Measurements from ENCODE around the gene TRPV3.
"Not testable (repeated sequence)": the region's sequence is repeated elsewhere in the genome, so short reads cannot be mapped to it uniquely, and the experiment has no call there.

Gene TRPV3

DNA sequence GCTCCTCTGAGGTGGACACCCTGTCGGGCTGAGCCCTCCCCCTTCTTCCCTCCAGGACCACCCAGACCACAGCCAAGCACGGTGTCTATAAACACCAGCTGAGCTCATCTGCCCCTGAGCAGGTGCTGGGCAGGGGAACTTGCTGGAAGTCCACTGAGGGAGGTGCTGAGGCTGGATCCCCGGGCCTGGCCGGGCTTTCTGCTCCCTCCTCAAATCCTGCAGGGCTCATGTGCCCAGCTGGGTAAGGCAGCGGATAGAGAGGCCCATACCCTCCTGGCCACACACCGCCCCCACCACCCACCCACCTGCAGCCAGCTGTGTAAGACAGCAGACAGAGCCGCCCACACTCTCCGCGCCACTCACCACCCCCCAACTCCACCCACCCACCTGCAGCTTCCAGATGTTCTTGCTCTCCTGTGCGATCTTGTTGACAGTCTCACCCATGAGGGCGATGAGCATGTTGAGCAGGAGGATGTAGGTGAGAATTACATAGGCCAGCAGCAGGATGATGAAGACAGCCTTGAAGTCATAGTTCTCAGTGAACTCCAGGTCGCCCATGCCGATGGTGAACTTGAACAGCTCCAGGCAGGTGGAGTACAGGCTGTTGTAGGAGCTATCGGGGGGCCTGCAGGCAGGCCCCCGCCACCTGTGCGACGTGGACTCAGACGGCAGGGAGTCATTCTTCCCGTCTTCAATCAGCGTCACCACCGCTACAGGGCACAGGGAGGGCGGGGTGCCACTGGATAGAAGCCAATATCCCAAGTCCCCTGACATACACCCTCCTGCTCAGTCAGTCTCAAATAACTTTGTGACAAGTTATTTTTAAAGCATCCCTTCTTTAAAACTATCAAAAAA is 15.9 kb upstream of the TRPV3 start:
- no peak for DNase-seq

- no peak for DNase-seq
These were observed 14.6 kb upstream of the TRPV3 start for GRCh38 chr17:3572231-3572630.

GRCh38 chr17:3571043-3571900 is 13.7 kb upstream of the TRPV3 start:
- no peak for DNase-seq

- DNase-seq = no peak
These were observed 12.0 kb upstream of the TRPV3 start for GRCh38 chr17:3569534-3570137.

DNA sequence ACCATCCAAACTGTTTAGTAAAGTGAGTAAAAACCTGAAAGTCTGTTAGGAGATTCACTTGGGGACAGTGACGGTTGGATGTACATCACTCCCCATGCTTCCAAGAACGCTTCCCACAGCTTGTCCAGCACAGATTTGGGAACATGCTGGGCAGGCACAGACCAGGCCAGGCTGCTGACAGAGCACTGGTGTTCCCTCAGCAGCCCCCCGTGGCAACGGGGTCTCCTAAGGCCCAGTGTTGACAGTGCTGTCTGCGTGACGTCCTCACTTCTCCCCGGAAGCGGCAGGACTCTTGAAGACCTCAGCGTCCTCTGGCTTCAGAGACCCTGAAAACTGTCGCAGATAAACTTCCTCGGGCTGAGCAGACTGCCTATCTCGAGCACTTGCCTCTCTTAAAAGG is 8.9 kb upstream of the TRPV3 start:
- no peak for DNase-seq

GRCh38 chr17:3565143-3565542 is 7.5 kb upstream of the TRPV3 start:
- no peak for DNase-seq

DNA sequence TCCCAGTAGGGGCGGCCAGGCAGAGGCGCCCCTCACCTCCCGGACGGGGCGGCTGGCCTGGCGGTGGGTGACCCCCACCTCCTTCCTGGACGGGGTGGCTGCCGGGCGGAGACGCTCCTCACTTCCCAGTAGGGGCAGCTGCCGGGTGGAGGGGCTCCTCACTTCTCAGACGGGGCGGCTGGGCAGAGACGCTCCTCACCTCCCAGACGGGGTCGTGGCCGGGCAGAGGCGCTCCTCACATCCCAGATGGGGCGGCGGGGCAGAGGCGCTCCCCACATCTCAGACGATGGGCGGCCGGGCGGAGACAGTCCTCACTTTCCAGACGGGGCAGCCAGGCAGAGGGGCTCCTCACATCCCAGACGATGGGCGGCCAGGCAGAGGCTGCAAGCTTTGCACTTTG is 6.6 kb upstream of the TRPV3 start:
- not testable (repeated sequence) for DNase-seq

DNA sequence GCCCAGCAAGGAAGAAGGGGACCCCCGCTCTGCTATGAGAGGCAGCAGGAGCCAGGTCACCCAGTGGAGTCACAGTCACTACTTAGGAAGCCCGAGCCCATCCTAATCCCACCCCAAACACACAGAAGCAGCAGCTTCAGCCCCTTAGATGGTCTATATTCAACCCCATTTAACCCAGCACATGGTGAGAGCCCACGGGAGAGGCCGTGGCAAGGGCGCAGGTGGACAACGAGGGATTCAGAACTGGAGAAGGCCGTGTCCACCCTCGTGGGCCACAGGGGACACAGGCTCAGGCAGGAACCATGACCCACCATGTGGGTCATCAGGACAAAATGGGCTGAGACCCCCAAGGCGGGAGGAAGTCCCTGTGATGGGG is 1.6 kb upstream of the TRPV3 start:
- no peak for DNase-seq

- no peak for DNase-seq
These were observed 1.1 kb upstream of the TRPV3 start for GRCh38 chr17:3558603-3559269.

DNA sequence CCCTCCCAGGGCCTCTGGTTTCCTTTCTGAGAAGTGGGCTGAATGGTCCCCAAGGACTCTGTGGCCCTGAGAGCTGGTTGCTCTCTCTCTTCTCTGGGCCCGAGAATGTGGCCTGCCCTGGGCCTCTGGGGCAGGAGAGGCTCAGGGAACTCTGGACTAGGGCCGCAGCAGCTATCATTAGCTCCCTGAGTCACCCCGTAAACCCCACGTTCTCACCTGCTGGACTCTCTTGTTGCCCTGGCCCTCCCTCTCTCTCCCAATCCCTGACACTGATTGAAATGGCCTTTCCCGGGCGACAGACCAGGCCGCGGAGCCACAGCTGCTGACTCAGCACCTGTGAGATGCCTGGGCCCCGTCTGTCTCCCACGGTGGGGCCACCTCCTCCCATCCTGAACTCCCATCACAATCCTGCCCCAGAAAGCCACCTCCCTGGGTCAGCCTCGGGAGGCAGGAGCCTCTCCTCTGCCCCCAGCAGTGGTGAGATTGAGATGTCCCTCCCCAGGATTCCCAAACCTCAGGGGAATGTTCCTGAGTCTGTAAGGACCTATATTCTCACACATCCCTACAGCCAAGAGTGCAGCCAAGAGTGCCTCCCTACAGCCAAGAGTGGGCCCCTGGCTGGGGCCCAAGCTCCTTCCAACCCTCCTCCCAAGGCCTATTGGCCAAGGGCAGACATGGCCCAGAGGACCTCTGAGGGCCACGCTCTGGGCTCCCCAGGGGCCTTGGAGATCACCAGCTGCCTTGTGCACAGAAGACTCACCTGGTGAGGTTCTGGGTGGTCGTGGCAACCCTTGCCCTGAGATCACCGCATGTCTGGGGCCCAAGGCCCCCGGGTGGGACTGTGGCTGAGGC is 470 bp downstream of the TRPV3 start:
- no peak for DNase-seq

DNA sequence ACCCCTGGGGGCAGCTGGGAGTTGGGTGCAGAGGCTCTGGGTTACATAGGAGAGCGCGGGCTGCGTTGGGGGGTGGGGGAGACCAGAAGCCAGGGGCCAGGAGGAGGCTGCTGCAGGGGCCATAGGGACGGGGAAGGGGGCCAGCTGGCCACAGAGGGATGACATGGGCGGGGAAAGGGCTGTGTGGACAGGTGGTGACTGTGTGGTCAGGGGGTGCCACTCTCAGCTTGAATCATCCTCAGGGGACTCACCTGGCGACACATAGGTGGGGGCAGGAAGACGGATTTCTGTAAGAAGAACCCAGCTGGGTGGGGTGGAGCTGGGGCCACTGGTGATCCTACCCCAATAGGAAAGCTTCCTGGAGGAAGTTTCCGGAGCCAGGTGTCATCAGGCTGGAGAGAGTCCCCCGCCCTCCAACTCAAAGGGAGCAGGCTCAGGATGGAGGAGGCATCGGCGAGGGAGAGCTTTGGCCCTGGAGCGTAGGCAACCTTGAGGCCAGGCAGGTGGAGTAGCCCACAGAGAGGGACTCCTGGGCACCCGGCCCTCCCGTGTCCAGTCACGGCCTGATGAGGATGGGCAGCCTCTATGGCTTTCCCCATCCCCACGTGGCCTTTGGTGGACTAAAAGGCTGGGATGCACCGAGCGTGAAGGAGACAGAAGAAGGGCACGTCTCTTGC is 1.2 kb downstream of the TRPV3 start:
- DNase-seq = no peak

- no peak for DNase-seq
These were observed 2.3 kb downstream of the TRPV3 start for GRCh38 chr17:3555189-3555796.

DNA sequence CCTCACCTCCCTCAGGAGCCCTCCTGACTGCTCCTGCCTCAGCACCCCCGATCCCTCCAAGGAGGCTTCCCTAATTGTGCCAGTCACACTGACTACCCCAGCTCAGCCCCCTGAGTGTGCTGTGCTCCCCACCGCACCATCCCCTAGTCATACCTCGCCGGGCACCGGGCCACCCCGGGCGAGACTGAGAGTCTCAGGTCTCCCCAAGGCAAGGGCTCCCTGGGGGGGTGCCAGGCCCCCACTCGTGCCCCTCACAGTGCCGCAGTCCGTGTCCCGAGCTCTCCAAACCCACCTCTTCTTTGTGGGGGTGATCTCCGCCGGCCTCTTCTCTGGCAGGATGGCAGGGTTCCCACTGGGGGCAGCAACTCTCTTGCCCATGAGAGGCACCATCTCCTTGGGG is 3.2 kb downstream of the TRPV3 start:
- DNase-seq = no peak

GRCh38 chr17:3553419-3554401 is 3.9 kb downstream of the TRPV3 start:
- DNase-seq = no peak

DNA sequence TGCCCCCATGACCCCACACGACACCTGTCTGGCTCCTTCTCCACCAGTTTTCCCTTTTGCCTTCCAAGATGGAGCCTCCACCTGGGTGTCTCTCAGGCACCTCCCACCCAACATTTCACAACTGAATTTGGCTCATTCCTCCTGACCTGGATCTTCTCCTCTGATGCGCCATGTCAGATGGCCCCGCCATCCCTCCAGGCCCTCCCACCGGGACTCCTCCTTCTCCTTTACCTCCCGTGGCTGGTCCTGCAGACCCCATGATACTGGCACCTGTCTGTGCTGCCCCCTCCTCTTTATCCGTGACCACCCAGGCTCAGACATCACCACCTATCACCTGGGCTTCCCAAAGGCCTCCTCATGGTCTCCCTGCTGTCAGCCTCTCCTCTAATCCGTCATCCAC is 4.7 kb downstream of the TRPV3 start:
- DNase-seq = no peak

GRCh38 chr17:3551189-3551588 is 6.4 kb downstream of the TRPV3 start:
- no peak for DNase-seq

DNA sequence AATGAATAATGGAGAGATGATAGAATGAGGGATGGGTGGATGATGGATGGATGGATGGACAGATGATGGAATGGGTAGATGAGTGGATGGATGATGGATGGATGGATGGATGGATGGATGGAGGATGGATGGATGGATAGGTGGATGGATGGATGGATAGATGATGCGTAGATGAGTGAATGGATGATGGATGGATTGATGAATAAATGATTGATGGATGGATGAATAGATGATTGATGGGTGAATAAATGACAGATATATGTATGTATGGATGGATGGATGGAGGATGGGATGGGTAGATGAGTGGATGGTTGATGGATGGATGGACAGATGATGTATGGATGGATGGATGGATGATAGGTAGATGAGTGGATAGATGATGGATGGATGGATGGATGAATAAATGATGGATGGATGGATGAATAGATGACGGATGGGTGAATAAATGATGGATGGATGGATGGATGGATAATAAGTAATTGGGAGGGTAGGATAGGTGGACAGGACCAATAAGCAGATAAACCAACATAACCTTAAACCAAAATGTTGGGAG is 7.9 kb downstream of the TRPV3 start:
- DNase-seq = no peak

DNA sequence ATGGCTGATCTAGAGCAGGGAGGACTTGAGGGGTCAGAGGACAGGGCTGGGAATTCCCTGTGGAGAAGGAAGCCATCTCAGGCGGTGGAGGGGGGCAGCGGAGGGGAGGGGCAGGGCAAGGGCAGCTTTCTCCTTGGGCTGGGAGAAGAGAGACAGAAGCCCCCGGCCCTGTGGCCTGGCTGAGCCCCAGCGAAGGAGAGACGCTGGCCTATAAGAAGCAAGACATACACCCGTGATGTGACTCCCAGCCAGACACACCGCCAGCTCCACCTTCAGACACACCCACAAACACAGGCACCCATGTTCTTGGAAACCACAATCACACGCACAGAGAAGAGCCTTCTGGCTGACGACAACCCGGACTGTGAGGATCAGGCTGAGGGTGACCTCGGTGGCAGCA is 10.0 kb downstream of the TRPV3 start:
- DNase-seq = no peak

DNA sequence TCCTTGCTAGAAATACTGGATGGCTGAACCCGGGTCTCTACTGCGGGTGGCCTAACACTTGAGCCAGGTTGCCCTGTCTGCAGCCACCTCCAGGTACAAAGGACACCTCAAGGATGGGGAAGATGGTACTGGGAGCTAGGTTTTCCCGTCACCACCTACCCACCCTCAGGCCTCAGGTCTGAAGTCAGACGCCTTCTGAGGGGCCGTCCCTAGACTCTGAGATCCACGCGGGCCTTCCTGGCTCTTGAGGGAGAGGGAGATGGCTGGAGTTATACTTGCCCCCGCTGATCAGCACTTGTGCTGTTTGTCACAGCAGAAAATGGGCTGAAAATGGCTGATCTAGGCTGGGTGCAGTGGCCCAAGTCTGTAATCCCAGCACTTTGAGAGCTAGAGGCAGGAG is 10.6 kb downstream of the TRPV3 start:
- DNase-seq = no peak

- DNase-seq = no peak
These were observed 11.1 kb downstream of the TRPV3 start for GRCh38 chr17:3546521-3546920.
